HL-60 (cell line): ENCODE results near the gene CFAP61.

Experiments used
- DNase-seq, 2 experiments: peaks; one replicate each; pipeline ENCODE4 v3.0.0-alpha.2; 2010 to 2020; ENCODE audit warnings: low read depth in 1 of 2, low spot score in 1 of 2
- H3K27ac ChIP-seq: fragments of 250-450 bp; sonication (Bioruptor Pico); replicated peaks from 2 replicates; pipeline ENCODE4 v1.5.1; 2020; ENCODE audit warnings: mild to moderate bottlenecking, moderate library complexity
- H3K27me3 ChIP-seq: fragments of 250-450 bp; sonication (Bioruptor Pico); 2 replicates; pipeline ENCODE4 v1.5.1; 2021; ENCODE audit warnings: mild to moderate bottlenecking, moderate library complexity; ENCODE audit not compliant: insufficient read depth, poor library complexity, severe bottlenecking
- H3K4me3 ChIP-seq: replicated peaks from 2 replicates; pipeline ENCODE4 v1.5.1; 2011; ENCODE audit warnings: mild to moderate bottlenecking, control low read depth, low read length; ENCODE audit not compliant: insufficient read depth
- CTCF ChIP-seq: IDR thresholded peaks from one replicate; pipeline ENCODE4 v1.5.1; 2011; ENCODE audit warnings: low read length, control low read depth, inconsistent platforms; ENCODE audit not compliant: insufficient read depth
- GABPA ChIP-seq: IDR thresholded peaks from 2 replicates; pipeline ENCODE4 v1.6.1; 2012; ENCODE audit warnings: low read depth
- POLR2AphosphoS5 ChIP-seq: IDR thresholded peaks from 2 replicates; pipeline ENCODE4 v1.6.1; 2012; ENCODE audit warnings: low read depth
- REST ChIP-seq: IDR thresholded peaks from 2 replicates; pipeline ENCODE4 v1.6.1; 2012; ENCODE audit warnings: low read depth; ENCODE audit not compliant: insufficient replicate concordance
- SPI1 ChIP-seq: IDR thresholded peaks from 2 replicates; pipeline ENCODE4 v1.6.1; 2012; ENCODE audit warnings: low read depth, mild to moderate bottlenecking, borderline replicate concordance

Gene CFAP61

GRCh38 chr20:20331156-20331555 lies 278.8 kb downstream of the CFAP61 start:
- no peak for DNase-seq

GRCh38 chr20:20331817-20332216 lies 279.5 kb downstream of the CFAP61 start:
- Histone ChIP-seq H3K4me3 (no peak overlapping the region), H3K27ac (peak overlapping the region; percentile 74), H3K27me3 (no peaks in the 10 kb centered on the region)
- no peak for TF ChIP-seq GABPA
- peak; percentile 70; the same call in 1 of the 2 replicates for TF ChIP-seq SPI1
- no peak for TF ChIP-seq REST
- DNase-seq = peak in 1 of 2 experiments; percentile 75

More at GRCh38 chr20:20331156-20331555, 278.8 kb downstream of the CFAP61 start:
- Histone ChIP-seq H3K27me3 (no peaks in the 10 kb centered on the region), H3K4me3 (no peak overlapping the region), H3K27ac (peak overlapping the region; percentile 74)
- no peak for TF ChIP-seq REST
- no peak for TF ChIP-seq GABPA
- no peak for TF ChIP-seq POLR2AphosphoS5
- no peak for TF ChIP-seq SPI1
- TF ChIP-seq CTCF = no peak

- no peak overlapping the region for H3K4me3 ChIP-seq
- 0 out of 2 replicates have a peak, but pooled peaks have one; percentile 19 for TF ChIP-seq POLR2AphosphoS5
- TF ChIP-seq SPI1 = no peak
- no peak for TF ChIP-seq GABPA
- no peaks in the 10 kb centered on the region for H3K27me3 ChIP-seq
- peak in 1 of 2 experiments; percentile 89 for DNase-seq
- no peak overlapping the region for H3K27ac ChIP-seq
Measured at GRCh38 chr20:20333866-20334265, 281.5 kb downstream of the CFAP61 start.

GRCh38 chr20:20334489-20334888 lies 282.2 kb downstream of the CFAP61 start:
- Histone ChIP-seq H3K4me3 (no peak overlapping the region), H3K27me3 (no peaks in the 10 kb centered on the region), H3K27ac (no peak overlapping the region)
- no peak for TF ChIP-seq CTCF
- no peak for TF ChIP-seq POLR2AphosphoS5
- no peak for TF ChIP-seq REST
- TF ChIP-seq SPI1 = no peak
- no peak for TF ChIP-seq GABPA
- DNase-seq = no peak
